HG02623 (cell line): ENCODE results near the gene EXOG.

Experiments
- ATAC-seq: cut with Tn5 transposase; IDR thresholded peaks from one replicate; pipeline ENCODE4 v1.9.1; 2021; ENCODE audit warnings: moderate library complexity; ENCODE audit not compliant: unreplicated experiment

The EXOG gene, protein sequence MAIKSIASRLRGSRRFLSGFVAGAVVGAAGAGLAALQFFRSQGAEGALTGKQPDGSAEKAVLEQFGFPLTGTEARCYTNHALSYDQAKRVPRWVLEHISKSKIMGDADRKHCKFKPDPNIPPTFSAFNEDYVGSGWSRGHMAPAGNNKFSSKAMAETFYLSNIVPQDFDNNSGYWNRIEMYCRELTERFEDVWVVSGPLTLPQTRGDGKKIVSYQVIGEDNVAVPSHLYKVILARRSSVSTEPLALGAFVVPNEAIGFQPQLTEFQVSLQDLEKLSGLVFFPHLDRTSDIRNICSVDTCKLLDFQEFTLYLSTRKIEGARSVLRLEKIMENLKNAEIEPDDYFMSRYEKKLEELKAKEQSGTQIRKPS

GRCh38 chr3:38496131-38496910, at the start of gene EXOG:
Gene EXOG (plus strand): TSS chr3:38496340. CDS start chr3:38496368, 28 bp downstream.
- peak; percentile 91 for ATAC-seq

- ATAC-seq: no peak
These were observed 49.3 kb upstream of the EXOG start for GRCh38 chr3:38446812-38447211.

DNA sequence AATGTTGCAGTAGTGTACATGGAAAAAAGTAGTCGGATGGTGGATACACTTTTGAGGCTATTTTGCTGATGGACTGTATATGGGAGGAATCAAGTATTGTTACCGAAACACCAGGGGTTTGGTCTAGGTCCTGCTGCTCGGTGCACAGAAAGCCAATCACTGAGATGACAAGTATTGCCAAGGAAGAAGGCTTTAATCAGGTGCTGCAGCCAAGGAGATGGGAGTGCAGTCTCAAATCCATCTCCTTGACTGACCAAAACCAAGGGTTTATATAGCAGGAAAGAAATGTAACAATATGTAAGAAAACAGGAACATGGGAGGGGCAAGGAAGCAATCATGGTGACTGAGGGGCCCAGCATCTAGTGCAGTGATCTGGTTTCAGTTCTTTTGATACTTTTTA, 45.3 kb upstream of the EXOG start:
- ATAC-seq: no peak

GRCh38 chr3:38453075-38453912, 42.8 kb upstream of the EXOG start, which contains the start of gene ACVR2B:
Gene ACVR2B (plus strand): TSS chr3:38453890. CDS start chr3:38454323, 433 bp downstream.
- peak; percentile 41 for ATAC-seq

GRCh38 chr3:38453913-38454177, 42.3 kb upstream of the EXOG start:
- no peak for ATAC-seq

GRCh38 chr3:38454178-38454883, 41.8 kb upstream of the EXOG start:
- ATAC-seq: peak; percentile 24

- ATAC-seq: peak; percentile 16
These were observed 41.1 kb upstream of the EXOG start for GRCh38 chr3:38454884-38455638.

DNA sequence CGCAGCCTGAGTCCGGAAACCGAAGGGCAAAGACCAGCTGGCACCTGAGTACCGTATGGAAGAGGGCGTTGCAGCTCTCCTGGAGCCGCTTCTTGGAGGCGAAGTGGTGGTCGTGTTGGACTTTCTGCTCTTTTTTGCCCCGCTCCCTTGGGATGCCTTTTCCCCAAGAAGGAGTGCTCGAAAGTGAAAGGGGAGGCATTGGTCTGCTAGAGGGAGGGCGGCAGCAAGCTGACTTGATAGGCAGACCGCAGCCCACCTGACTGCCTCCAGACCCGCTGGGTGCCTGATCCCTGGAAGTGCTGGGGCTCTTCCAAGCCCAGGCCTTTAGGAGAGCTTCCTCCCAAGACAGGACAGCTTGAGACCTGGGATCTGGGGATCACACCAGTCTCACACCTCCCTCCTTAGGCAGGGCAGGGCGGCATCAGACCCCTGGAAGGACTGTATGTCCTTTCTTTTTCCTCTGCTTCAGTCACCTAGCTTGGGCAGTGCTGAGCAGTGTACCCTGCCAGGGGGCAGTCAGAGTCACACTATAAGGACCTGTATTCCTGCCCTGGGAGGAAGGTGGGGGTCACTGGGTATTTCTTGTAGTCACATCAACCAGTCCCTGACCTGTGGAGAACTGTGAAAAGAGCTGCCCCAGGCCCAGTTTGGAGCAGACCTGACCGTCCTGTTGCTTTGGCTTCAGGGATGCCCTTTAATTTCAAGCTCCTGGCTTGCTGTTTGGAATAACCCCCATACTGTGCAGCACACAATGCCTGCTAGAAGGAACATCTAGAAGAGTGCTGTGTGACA, 40.3 kb upstream of the EXOG start:
- peak; percentile 35 for ATAC-seq

GRCh38 chr3:38457111-38458003, 38.8 kb upstream of the EXOG start:
- no peak for ATAC-seq

DNA sequence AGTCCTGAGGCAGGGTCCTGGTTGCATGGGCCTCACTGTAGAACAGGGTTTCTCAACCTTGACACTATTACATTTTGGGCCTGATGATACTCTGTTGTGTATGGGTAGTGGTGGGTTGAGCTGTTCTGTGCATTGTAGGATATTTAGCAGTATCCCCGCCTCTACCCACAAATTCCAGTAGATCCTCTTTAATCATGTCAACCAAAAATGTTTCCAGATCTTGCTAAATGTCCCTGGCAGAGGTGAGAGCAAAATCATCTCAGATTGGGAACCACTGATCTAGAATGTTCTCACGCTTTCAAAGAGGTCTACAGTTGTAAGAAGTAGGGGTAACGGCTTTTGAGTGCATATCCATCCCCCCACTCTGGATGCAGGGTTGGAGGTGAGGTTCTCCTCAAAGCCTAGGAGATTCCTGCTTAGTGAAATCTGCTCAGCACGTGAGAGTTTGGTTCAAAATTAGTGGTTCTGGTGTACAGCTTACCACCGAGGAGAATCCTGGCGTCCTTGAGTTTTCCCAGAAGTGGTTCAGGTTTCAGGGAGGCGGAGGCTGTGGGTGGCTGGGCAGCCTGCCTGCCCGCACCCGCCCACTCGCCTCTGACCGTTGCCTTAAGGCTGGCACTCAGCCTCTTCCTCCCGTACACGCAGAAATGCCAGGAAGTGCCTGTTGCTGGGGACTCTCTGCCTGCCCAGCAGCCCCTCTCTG, 37.2 kb upstream of the EXOG start:
- no peak for ATAC-seq

GRCh38 chr3:38459499-38460048, 36.6 kb upstream of the EXOG start:
- no peak for ATAC-seq

- no peak for ATAC-seq
These were observed 35.5 kb upstream of the EXOG start for GRCh38 chr3:38460377-38461270.

- ATAC-seq: no peak
These were observed 30.5 kb upstream of the EXOG start for GRCh38 chr3:38465588-38466154.

GRCh38 chr3:38468765-38469164, 27.4 kb upstream of the EXOG start:
- no peak for ATAC-seq

- no peak for ATAC-seq
These were observed 26.3 kb upstream of the EXOG start for GRCh38 chr3:38469852-38470251.

GRCh38 chr3:38471260-38471857, 24.8 kb upstream of the EXOG start:
- ATAC-seq: no peak
